H1 (cell line): ENCODE results near the gene PHTF1. TPM values are rescaled to one million over a fixed set of nuclear protein-coding genes. Genes with fewer than 3 reads are reported as not detected.

Experiments
- CTCF ChIA-PET: fragments of 300-600 bp; sonication (Branson Sonifier 250); formaldehyde crosslinking; loops from one replicate; lab custom pipeline; 2021; ENCODE audit not compliant: partially characterized antibody; lab: Charles Lee
- POLR2A ChIA-PET: fragments of 300-600 bp; sonication (Branson Sonifier 250); formaldehyde crosslinking; loops from one replicate; lab custom pipeline; 2021; ENCODE audit warnings: inconsistent platforms; ENCODE audit not compliant: partially characterized antibody; lab: Charles Lee
- DNase-seq, 2 experiments: peaks; one replicate each; pipeline versions ENCODE4 v3.0.0 to v3.0.0-alpha.2; 2010 to 2022; ENCODE audit warnings: low spot score in 2 of 2, low read depth in 1 of 2, mixed read lengths in 1 of 2
- FAIRE-seq: peaks from 2 replicates; lab custom pipeline; 2011; peaks lifted over from hg19 to GRCh38; lab: Jason Lieb, UNC
- H2AFZ ChIP-seq: 2 replicates; pipeline ENCODE4 v1.8.1; 2012; ENCODE audit warnings: low read length, inconsistent platforms
- H2AK5ac ChIP-seq: 2 replicates; pipeline ENCODE4 v1.6.1; 2013; ENCODE audit warnings: low read depth, low read length
- H2BK120ac ChIP-seq: replicated peaks from 2 replicates; pipeline ENCODE3; 2013; ENCODE audit warnings: low read depth, low read length, inconsistent platforms
- H2BK12ac ChIP-seq: 2 replicates; pipeline ENCODE4 v1.6.1; 2013; ENCODE audit warnings: low read depth, low read length
- H2BK15ac ChIP-seq: 2 replicates; pipeline ENCODE4 v1.6.1; 2013; ENCODE audit warnings: low read length
- H2BK20ac ChIP-seq: 2 replicates; pipeline ENCODE4 v1.6.1; 2013; ENCODE audit warnings: low read length
- H2BK5ac ChIP-seq: 2 replicates; pipeline ENCODE4 v1.6.1; 2013; ENCODE audit warnings: low read depth, low read length
- H3K14ac ChIP-seq: 2 replicates; pipeline ENCODE4 v1.6.1; 2013; ENCODE audit warnings: inconsistent platforms; ENCODE audit not compliant: insufficient read length
- H3K18ac ChIP-seq: 2 replicates; pipeline ENCODE4 v1.6.1; 2013; ENCODE audit warnings: low read length; ENCODE audit errors: extremely low read depth
- H3K23ac ChIP-seq: 2 replicates; pipeline ENCODE4 v1.6.1; 2013; ENCODE audit warnings: inconsistent platforms; ENCODE audit not compliant: insufficient read length
- H3K23me2 ChIP-seq: 2 replicates; pipeline ENCODE4 v1.6.1; 2013; ENCODE audit warnings: low read depth, low read length
- H3K27ac ChIP-seq: 2 replicates; pipeline ENCODE4 v1.6.1; 2011; ENCODE audit warnings: low read depth, low read length, inconsistent platforms
- H3K27me3 ChIP-seq, 4 experiments: replicated peaks in 1 of 4; 1 replicate in 1 of 4; 2 replicates in 3 of 4; pipeline versions ENCODE4 v1.6.1 to v1.8.1; 2011 to 2013; ENCODE audit warnings: low read length in 3 of 4, mild to moderate bottlenecking in 3 of 4, inconsistent platforms in 2 of 4, mixed read lengths in 2 of 4, moderate library complexity in 1 of 4; ENCODE audit not compliant: control insufficient read depth in 3 of 4, insufficient read depth in 3 of 4; ENCODE audit errors: extremely low read depth in 1 of 4
- H3K36me3 ChIP-seq, 4 experiments: 2 replicates each; pipeline versions ENCODE4 v1.6.1 to v1.8.1; 2011 to 2013; ENCODE audit warnings: mild to moderate bottlenecking in 4 of 4, low read length in 3 of 4, moderate library complexity in 2 of 4, control low read depth in 1 of 4, inconsistent platforms in 1 of 4; ENCODE audit not compliant: insufficient read depth in 4 of 4, control insufficient read depth in 2 of 4
- H3K4ac ChIP-seq: replicated peaks from 2 replicates; pipeline ENCODE3; 2013; ENCODE audit warnings: low read length, low read depth, mixed read lengths, inconsistent platforms; ENCODE audit not compliant: insufficient read length
- H3K4me1 ChIP-seq, 4 experiments: replicated peaks in 1 of 4; 1 replicate in 1 of 4; 2 replicates in 3 of 4; pipeline versions ENCODE4 v1.6.1 to v1.8.1; 2011 to 2013; ENCODE audit warnings: low read length in 3 of 4, inconsistent platforms in 2 of 4, mixed read lengths in 1 of 4; ENCODE audit not compliant: insufficient read depth in 4 of 4, control insufficient read depth in 3 of 4
- H3K4me2 ChIP-seq, 2 experiments: 2 replicates each; pipeline versions ENCODE4 v1.6.1 to v1.8.1; 2011 to 2013; ENCODE audit warnings: low read depth in 2 of 2, low read length in 2 of 2, control low read depth in 1 of 2, inconsistent platforms in 1 of 2, mild to moderate bottlenecking in 1 of 2; ENCODE audit not compliant: insufficient read depth in 1 of 2
- H3K4me3 ChIP-seq, 4 experiments: fragments of 200-600, 300-600 bp in 1 of 4; sonication (generic), shearing (Covaris generic), sonication (Bioruptor Twin) in 1 of 4; 2 replicates each; pipeline versions ENCODE4 v1.5.1 to v1.8.1; 2011 to 2016; ENCODE audit warnings: low read length in 4 of 4, low read depth in 3 of 4, control low read depth in 2 of 4, inconsistent platforms in 2 of 4, mild to moderate bottlenecking in 2 of 4, mixed read lengths in 1 of 4, moderate library complexity in 1 of 4; ENCODE audit not compliant: insufficient read depth in 2 of 4; ENCODE audit errors: extremely low read depth in 1 of 4
- H3K56ac ChIP-seq: replicated peaks from 2 replicates; pipeline ENCODE3; 2013; ENCODE audit warnings: low read depth, mild to moderate bottlenecking, mixed read lengths, low read length, inconsistent platforms; ENCODE audit not compliant: insufficient read length
- H3K79me1 ChIP-seq: 2 replicates; pipeline ENCODE4 v1.6.1; 2013; ENCODE audit warnings: low read depth, low read length, control low read depth
- H3K79me2 ChIP-seq, 2 experiments: 2 replicates each; pipeline versions ENCODE4 v1.6.1 to v1.8.1; 2012 to 2013; ENCODE audit warnings: low read length in 2 of 2, mild to moderate bottlenecking in 2 of 2, inconsistent platforms in 1 of 2; ENCODE audit not compliant: insufficient read depth in 2 of 2, control insufficient read depth in 1 of 2
- H3K9ac ChIP-seq, 4 experiments: replicated peaks in 1 of 4; 1 replicate in 1 of 4; 2 replicates in 3 of 4; pipeline versions ENCODE4 v1.6.1 to v1.8.1; 2011 to 2013; ENCODE audit warnings: low read depth in 3 of 4, low read length in 3 of 4, control low read depth in 2 of 4, mild to moderate bottlenecking in 2 of 4, moderate library complexity in 2 of 4, inconsistent platforms in 1 of 4; ENCODE audit errors: extremely low read depth in 1 of 4
- H3K9me3 ChIP-seq, 2 experiments: 2 replicates each; pipeline versions ENCODE4 v1.6.1 to v1.8.1; 2012 to 2013; ENCODE audit warnings: mild to moderate bottlenecking in 2 of 2, moderate library complexity in 2 of 2, control low read depth in 1 of 2, inconsistent platforms in 1 of 2, low read depth in 1 of 2, low read length in 1 of 2, mixed read lengths in 1 of 2; ENCODE audit not compliant: insufficient read depth in 2 of 2
- H4K20me1 ChIP-seq, 2 experiments: replicated peaks in 1 of 2; 2 replicates each; pipeline versions ENCODE3 to v1.8.1; 2011 to 2013; ENCODE audit warnings: inconsistent platforms in 2 of 2, low read length in 2 of 2, mild to moderate bottlenecking in 1 of 2; ENCODE audit not compliant: insufficient read depth in 2 of 2, control insufficient read depth in 1 of 2
- H4K5ac ChIP-seq: 2 replicates; pipeline ENCODE4 v1.6.1; 2013; ENCODE audit warnings: low read length, low read depth, mixed read lengths, inconsistent platforms; ENCODE audit not compliant: insufficient read length
- H4K8ac ChIP-seq: 2 replicates; pipeline ENCODE4 v1.8.0; 2013; ENCODE audit warnings: mild to moderate bottlenecking, moderate library complexity, low read length, inconsistent platforms; ENCODE audit not compliant: insufficient read depth; ENCODE audit errors: extremely low read depth
- H4K91ac ChIP-seq: replicated peaks from 2 replicates; pipeline ENCODE3; 2013; ENCODE audit warnings: low read length, mixed read lengths, inconsistent platforms; ENCODE audit not compliant: insufficient read length
- ASH2L ChIP-seq: fragments of 200-600, 300-600 bp; sonication (generic); IDR thresholded peaks from one replicate; pipeline ENCODE4 v1.7.1; 2017; ENCODE audit warnings: low read length
- KDM1A ChIP-seq: fragments of 200-600, 300-600 bp; sonication (generic); IDR thresholded peaks from 2 replicates; pipeline ENCODE4 v1.7.1; 2016; ENCODE audit warnings: mild to moderate bottlenecking, low read length, borderline replicate concordance
- POLR2AphosphoS5 ChIP-seq: IDR thresholded peaks from 2 replicates; pipeline ENCODE4 v1.6.1; 2011; ENCODE audit warnings: low read depth, low read length
- RAD21 ChIP-seq, 2 experiments: IDR thresholded peaks in 1 of 2; conservative IDR thresholded peaks in 1 of 2; 2 replicates each; pipeline ENCODE4 v1.6.1; 2011; ENCODE audit warnings: low read depth in 2 of 2, low read length in 2 of 2, improper control_type of control experiment in 1 of 2, inconsistent platforms in 1 of 2, mild to moderate bottlenecking in 1 of 2, moderate library complexity in 1 of 2
- RNF2 ChIP-seq: fragments of 200-900, 300-1000 bp; sonication (generic); IDR thresholded peaks from 2 replicates; pipeline ENCODE4 v1.7.1; 2016; ENCODE audit warnings: borderline replicate concordance, low read depth, mild to moderate bottlenecking, antibody characterized with exemption, low read length; ENCODE audit not compliant: poor library complexity, severe bottlenecking; ENCODE audit errors: missing control alignments
- SAP30 ChIP-seq: fragments of 300-600 bp; sonication (generic); IDR thresholded peaks from 2 replicates; pipeline ENCODE4 v1.7.1; 2012; ENCODE audit warnings: low read length, moderate library complexity, mild to moderate bottlenecking, inconsistent platforms; ENCODE audit not compliant: insufficient read depth, insufficient replicate concordance
- SIN3A ChIP-seq, 2 experiments: IDR thresholded peaks in 1 of 2; conservative IDR thresholded peaks in 1 of 2; 2 replicates each; pipeline ENCODE4 v1.6.1; 2011 to 2012; ENCODE audit warnings: low read length in 2 of 2, improper control_type of control experiment in 1 of 2, low read depth in 1 of 2, mild to moderate bottlenecking in 1 of 2
- SP1 ChIP-seq: IDR thresholded peaks from 2 replicates; pipeline ENCODE4 v1.6.1; 2011; ENCODE audit warnings: low read depth, low read length
- SP4 ChIP-seq: IDR thresholded peaks from 2 replicates; pipeline ENCODE4 v1.6.1; 2012; ENCODE audit warnings: low read length, inconsistent platforms
- WGBS, 2 experiments: shearing (Covaris generic) in 1 of 2; methylation state at CpG; one replicate each; pipeline versions ENCODE4 v1.1.6 to v1.1.7; 2013 to 2015; ENCODE audit warnings: low lambda C conversion rate in 2 of 2, mixed read lengths in 2 of 2, inconsistent platforms in 1 of 2, low coverage in 1 of 2, missing lambda C conversion rate in 1 of 2; ENCODE audit not compliant: insufficient replicate concordance in 2 of 2, insufficient coverage in 1 of 2, insufficient read length in 1 of 2; ENCODE audit errors: extremely low coverage in 1 of 2, missing lambda C conversion rate in 1 of 2; 5-methylcytosine and 5-hydroxymethylcytosine counted together
- polyA plus RNA-seq, 7 experiments: library from polyadenylated mRNA; depleted of rRNA in 3 of 7; stranded (reverse) in 5 of 7; unstranded in 2 of 7; fragments of >200 nt in 5 of 7; fragments of 200-250 nt in 2 of 7; gene quantifications; 1 replicate in 5 of 7; 2 replicates in 1 of 7; 4 replicates in 1 of 7; pipeline versions ENCODE4 v1.2.1 to v1.2.3, GENCODE V29; 2011 to 2013; ENCODE audit warnings: missing spikeins in 2 of 7, mixed read lengths in 2 of 7
- total RNA-seq: library from RNA; stranded (reverse); fragmentation: NEBNext Ultra II Directional; extraction: Animal tissue kit (Norgen Biotek cat#: 25700); gene quantifications from 2 replicates; pipeline ENCODE4 v1.2.1, GENCODE V29; 2021
- TF ChIP-seq, protein P1 (sequence below), 3 experiments: IDR thresholded peaks; 1 replicate in 2 of 3; 2 replicates in 1 of 3; pipeline versions ENCODE4 v1.5.1 to v1.6.1; 2011; ENCODE audit warnings: low read length in 3 of 3, mild to moderate bottlenecking in 3 of 3, inconsistent platforms in 2 of 3, low read depth in 1 of 3, moderate library complexity in 1 of 3; ENCODE audit not compliant: insufficient read depth in 1 of 3; ENCODE audit errors: control extremely low read depth in 1 of 3

The PHTF1 gene
- total and polyA plus RNA-seq, 2 of the 8 experiments (the other 6 are each of a cell fraction or from before 2014, with no cell fraction given): 9.1 to 26.9 TPM

DNA sequence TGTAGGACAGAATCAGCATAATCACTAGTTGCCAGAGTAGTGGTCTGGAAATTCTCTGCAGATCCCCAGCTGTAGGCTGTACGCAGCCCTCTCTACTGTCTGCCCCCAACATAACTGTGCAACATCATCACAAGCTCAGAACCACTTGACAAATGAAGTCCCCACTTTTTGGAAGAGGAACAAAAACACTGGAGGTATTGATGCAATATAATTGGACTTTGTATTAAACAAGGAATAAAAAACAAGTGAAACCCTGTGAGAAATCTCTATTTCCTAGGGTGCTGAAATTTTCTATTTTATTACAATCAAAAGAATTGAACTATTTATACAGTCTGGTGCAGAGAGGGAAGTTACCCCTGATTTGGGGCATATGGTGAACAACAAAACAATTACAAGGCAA lies 15.2 kb downstream of the PHTF1 start:
- Histone ChIP-seq H4K20me1 (no peaks in the 10 kb centered on the region), H3K79me1 (no peaks in the 10 kb centered on the region), H2BK120ac (no peak overlapping the region), H3K9me3 (peaks cover 0 to 7% of the 10 kb centered on the region in 2 experiments; a peak in 2 of 4 replicates), H3K4me2 (no peak overlapping the region), H3K9ac (no peak overlapping the region), H2AFZ (no peak overlapping the region), H2BK15ac (no peak overlapping the region), H4K8ac (no peak overlapping the region), H2BK12ac (no peak overlapping the region), H3K14ac (no peak overlapping the region), H4K91ac (no peak overlapping the region), H3K27ac (no peak overlapping the region), H3K4me1 (no peaks in the 10 kb centered on the region), H3K4me3 (no peak overlapping the region), H2BK5ac (no peak overlapping the region), H3K18ac (no peak overlapping the region), H2BK20ac (no peak overlapping the region), H4K5ac (no peak overlapping the region), H3K79me2 (0 out of 4 replicates have a peak, but pooled peaks cover 0 to 3% of the 10 kb centered on the region in 2 experiments), H3K56ac (no peak overlapping the region), H2AK5ac (no peak overlapping the region), H3K23ac (no peak overlapping the region), H3K4ac (no peak overlapping the region), H3K23me2 (no peaks in the 10 kb centered on the region), H3K27me3 (no peaks in the 10 kb centered on the region), H3K36me3 (peaks cover 0 to 23% (median 3%) of the 10 kb centered on the region in 4 experiments; a peak in 4 of 8 replicates)
- DNase-seq (no peak), FAIRE-seq (no peak)
- ChIA-PET POLR2A (no interaction called here), CTCF (no interaction called here)
- WGBS, 2 experiments: 100% methylated on average over 1 of the region's 1 CpG; no CpG with 5 or more reads in 1 of the 2 experiments
- TF ChIP-seq SIN3A (conservative IDR thresholded peaks at IDR 0.05 in 1 of 2, IDR thresholded peaks at IDR 0.05 in 1 of 2; ENCODE audit: low read depth in 1 of 2, low read length in 2 of 2) (no peak), SP4 (no peak), SP1 (no peak), POLR2AphosphoS5 (no peak), RNF2 (no peak), ASH2L (no peak), RAD21 (IDR thresholded peaks at IDR 0.05 in 1 of 2, conservative IDR thresholded peaks at IDR 0.05 in 1 of 2; ENCODE audit: low read depth in 2 of 2, low read length in 2 of 2) (no peak), KDM1A (no peak), SAP30 (no peak)
- TF ChIP-seq, protein P1, sequence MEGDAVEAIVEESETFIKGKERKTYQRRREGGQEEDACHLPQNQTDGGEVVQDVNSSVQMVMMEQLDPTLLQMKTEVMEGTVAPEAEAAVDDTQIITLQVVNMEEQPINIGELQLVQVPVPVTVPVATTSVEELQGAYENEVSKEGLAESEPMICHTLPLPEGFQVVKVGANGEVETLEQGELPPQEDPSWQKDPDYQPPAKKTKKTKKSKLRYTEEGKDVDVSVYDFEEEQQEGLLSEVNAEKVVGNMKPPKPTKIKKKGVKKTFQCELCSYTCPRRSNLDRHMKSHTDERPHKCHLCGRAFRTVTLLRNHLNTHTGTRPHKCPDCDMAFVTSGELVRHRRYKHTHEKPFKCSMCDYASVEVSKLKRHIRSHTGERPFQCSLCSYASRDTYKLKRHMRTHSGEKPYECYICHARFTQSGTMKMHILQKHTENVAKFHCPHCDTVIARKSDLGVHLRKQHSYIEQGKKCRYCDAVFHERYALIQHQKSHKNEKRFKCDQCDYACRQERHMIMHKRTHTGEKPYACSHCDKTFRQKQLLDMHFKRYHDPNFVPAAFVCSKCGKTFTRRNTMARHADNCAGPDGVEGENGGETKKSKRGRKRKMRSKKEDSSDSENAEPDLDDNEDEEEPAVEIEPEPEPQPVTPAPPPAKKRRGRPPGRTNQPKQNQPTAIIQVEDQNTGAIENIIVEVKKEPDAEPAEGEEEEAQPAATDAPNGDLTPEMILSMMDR (IDR thresholded peaks at IDR 0.05; ENCODE audit: control extremely low read depth in 1 of 3, insufficient read depth in 1 of 3, low read depth in 1 of 3, low read length in 3 of 3): no peak
